Adrenal gland (tissue), 12 donors: Measurements from ENCODE around the gene ANO4. TPM values are rescaled to one million over a fixed set of nuclear protein-coding genes. Genes with fewer than 3 reads are reported as not detected.

Source experiments
- DNase-seq, 7 donors: peaks; one replicate each; pipeline ENCODE4 v3.0.0-alpha.2; 2019 to 2020
- H3K27ac ChIP-seq, 5 donors: fragments of 200-600 bp; sonication (generic) in 4 of 5; 1 replicate in 3 of 5; 2 replicates in 2 of 5; pipeline versions ENCODE4 v1.5.1 to v1.8.0; 2016 to 2020; ENCODE audit warnings: mild to moderate bottlenecking in 1 of 5
- H3K27me3 ChIP-seq: fragments of 200-600 bp; 2 replicates; pipeline ENCODE4 v1.8.0; 2021
- H3K36me3 ChIP-seq, 2 donors: fragments of 200-600 bp; replicated peaks in 1 of 2; 1 replicate in 1 of 2; 2 replicates in 1 of 2; pipeline versions ENCODE4 v1.5.1 to v1.8.0; 2018 to 2022
- H3K4me1 ChIP-seq, 2 donors: fragments of 200-600 bp; replicated peaks in 1 of 2; 1 replicate in 1 of 2; 2 replicates in 1 of 2; pipeline versions ENCODE4 v1.5.1 to v1.8.0; 2018 to 2021
- H3K4me3 ChIP-seq, 4 donors: fragments of 200-600 bp; sonication (generic) in 3 of 4; one replicate each; pipeline ENCODE4 v1.5.1; 2016 to 2018
- H3K9me3 ChIP-seq, 3 donors: fragments of 200-600 bp; sonication (generic) in 1 of 3; replicated peaks in 1 of 3; 1 replicate in 2 of 3; 2 replicates in 1 of 3; pipeline versions ENCODE4 v1.5.1 to v1.8.0; 2016 to 2021
- CTCF ChIP-seq, 6 experiments: fragments of 450-650 bp in 4 of 6; fragments of 200-600 bp in 2 of 6; sonication (generic) in 1 of 6; IDR thresholded peaks; 1 replicate in 5 of 6; 2 replicates in 1 of 6; pipeline versions ENCODE4 v1.5.1 to v1.8.0; 2016 to 2021; ENCODE audit warnings: antibody characterized with exemption in 6 of 6, mild to moderate bottlenecking in 2 of 6, moderate library complexity in 1 of 6
- POLR2A ChIP-seq, 2 donors: fragments of 450-650 bp; IDR thresholded peaks; one replicate each; pipeline ENCODE4 v1.6.1; 2017; ENCODE audit warnings: antibody characterized with exemption in 2 of 2, mild to moderate bottlenecking in 2 of 2, moderate library complexity in 1 of 2
- WGBS, 4 donors: extraction: QIAGEN DNeasy Blood & Tissue Kit in 2 of 4; methylation state at CpG; one replicate each; pipeline versions ENCODE4 v1.1.5 to v1.1.7; 2013 to 2017; 5-methylcytosine and 5-hydroxymethylcytosine counted together
- intact Hi-C, 2 donors: fragments of 100-400 bp; cut with DNase I; formaldehyde crosslinking; loops; one replicate each; pipeline versions ENCODE4 v1.14.1 to v1.15.0; 2022 to 2023
- polyA plus RNA-seq, 3 donors: library from polyadenylated mRNA; stranded (reverse); fragments of 200-250 nt in 2 of 3; fragments of 350-450 nt in 1 of 3; fragmentation: Illumina TruSeq in 1 of 3; extraction: RNeasy Lipid Tissue Mini Kit (QIAGEN cat#74804) in 1 of 3; gene quantifications; one replicate each; pipeline ENCODE4 v1.2.3, GENCODE V29; 2013 to 2014
- total RNA-seq, 9 donors: library from RNA; depleted of rRNA in 4 of 9; stranded (reverse); fragments of >200 nt in 4 of 9; fragments of 120-200 nt in 1 of 9; fragmentation: NEBNext Ultra II Directional in 1 of 9; extraction: Animal tissue kit (Norgen Biotek cat#: 25700) in 1 of 9; gene quantifications; one replicate each; pipeline versions ENCODE4 v1.1.0 to v1.2.4, GENCODE V29; 2013 to 2023
- donor health status: healthy with polysubstance abuse.
- donor health status: Bipolar disorder and iron deficiency.
- donor health status: DM: yes; HTN: yes; CAD: no.
- donor health status: DM: no; HTN: no; CAD: no.
- donor health status: DM: no; HTN: no; CAD: no.
- donor health status: DM: yes; HTN: yes; CAD: no.

The ANO4 gene
- total and polyA plus RNA-seq, 12 donors: 5.6 to 37.4 (median 10.2) TPM

GRCh38 chr12:101002696-101003419 is 208.3 kb downstream of the ANO4 start:
- H3K4me1 ChIP-seq: peaks cover 0 to 3% of the 10 kb centered on the region in 2 donors
- no peaks in the 10 kb centered on the region for H3K27me3 ChIP-seq
- 64 to 67% (median 65%) methylated on average over 3 of the region's 3 CpGs for WGBS, 4 donors
- no peaks in the 10 kb centered on the region for H3K36me3 ChIP-seq
- intact Hi-C loops: no loop called here
- TF ChIP-seq CTCF (IDR thresholded peaks at IDR 0.05) (no peak), POLR2A (IDR thresholded peaks at IDR 0.05) (no peak)
- no peaks in the 10 kb centered on the region for H3K9me3 ChIP-seq
- no peak overlapping the region for H3K4me3 ChIP-seq
- H3K27ac ChIP-seq: no peak overlapping the region
- DNase-seq: no peak

GRCh38 chr12:101004898-101005297 is 210.3 kb downstream of the ANO4 start:
- intact Hi-C loops: no loop called here
- TF ChIP-seq POLR2A (IDR thresholded peaks at IDR 0.05) (no peak), CTCF (IDR thresholded peaks at IDR 0.05) (no peak)
- Histone ChIP-seq H3K4me3 (no peak overlapping the region), H3K9me3 (peaks cover 0 to 8% (median 7%) of the 10 kb centered on the region in 3 donors), H3K27ac (no peak overlapping the region), H3K4me1 (no peaks in the 10 kb centered on the region), H3K36me3 (no peaks in the 10 kb centered on the region), H3K27me3 (no peaks in the 10 kb centered on the region)
- DNase-seq: no peak
- 86 to 95% (median 93%) methylated on average over 1 of the region's 1 CpG for WGBS, 4 donors

DNA sequence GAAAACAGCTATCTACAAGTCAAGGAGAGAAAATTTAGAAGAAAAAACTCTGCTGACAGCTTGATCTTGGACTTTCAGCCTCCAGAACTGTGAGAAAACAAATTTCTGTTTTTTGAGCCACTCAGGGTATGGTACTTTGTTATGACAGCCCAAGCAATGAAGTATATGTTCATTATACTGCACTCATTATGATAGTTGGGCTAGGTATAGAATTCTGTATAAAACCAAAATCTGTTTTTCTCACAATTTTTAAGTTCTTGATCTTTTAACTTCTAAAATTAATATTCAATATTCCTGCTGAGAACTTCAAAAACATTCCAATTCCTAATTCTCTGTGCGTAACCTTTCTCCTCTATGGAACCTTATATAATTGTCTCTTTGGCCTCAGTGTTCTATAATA is 214.7 kb downstream of the ANO4 start:
- 90 to 95% (median 94%) methylated on average over 1 of the region's 1 CpG for WGBS, 4 donors
- H3K9me3 ChIP-seq: peaks cover 0 to 8% (median 7%) of the 10 kb centered on the region in 3 donors
- no peak overlapping the region for H3K27ac ChIP-seq
- H3K27me3 ChIP-seq: no peaks in the 10 kb centered on the region
- no peak for DNase-seq
- no peaks in the 10 kb centered on the region for H3K36me3 ChIP-seq
- no peak for TF ChIP-seq POLR2A (IDR thresholded peaks at IDR 0.05)
- no peak for TF ChIP-seq CTCF (IDR thresholded peaks at IDR 0.05)
- H3K4me3 ChIP-seq: no peak overlapping the region
- no peaks in the 10 kb centered on the region for H3K4me1 ChIP-seq
- intact Hi-C loops: no loop called here

- intact Hi-C loops: no loop called here
- Histone ChIP-seq H3K36me3 (no peaks in the 10 kb centered on the region), H3K27ac (peak overlapping the region in 1 of 5 donors; percentile 1), H3K4me3 (no peak overlapping the region), H3K4me1 (no peaks in the 10 kb centered on the region), H3K9me3 (peaks cover 0 to 8% (median 7%) of the 10 kb centered on the region in 3 donors), H3K27me3 (no peaks in the 10 kb centered on the region)
- TF ChIP-seq POLR2A (IDR thresholded peaks at IDR 0.05): no peak
- TF ChIP-seq CTCF (IDR thresholded peaks at IDR 0.05): peak in 2 of 6 experiments; percentile 9 to 19
- peak; percentile 66 to 86 (median 76) for DNase-seq
- 10 to 33% (median 24%) methylated on average over 1 of the region's 1 CpG for WGBS, 4 donors
These were observed 216.3 kb downstream of the ANO4 start for GRCh38 chr12:101010896-101011295.
